ENCODE results near the gene SENP6. TPM values are rescaled to one million over a fixed set of nuclear protein-coding genes. Genes with fewer than 3 reads are reported as not detected.
A peak's percentile ranks its signal among the peaks of the same experiment; 100 is the strongest.
"Not testable (repeated sequence)": the region's sequence is repeated elsewhere in the genome, so short reads cannot be mapped to it uniquely, and the experiment has no call there.

The SENP6 gene
- total RNA-seq, 1 experiment from 2014 or later, result 45.0 TPM

DNA sequence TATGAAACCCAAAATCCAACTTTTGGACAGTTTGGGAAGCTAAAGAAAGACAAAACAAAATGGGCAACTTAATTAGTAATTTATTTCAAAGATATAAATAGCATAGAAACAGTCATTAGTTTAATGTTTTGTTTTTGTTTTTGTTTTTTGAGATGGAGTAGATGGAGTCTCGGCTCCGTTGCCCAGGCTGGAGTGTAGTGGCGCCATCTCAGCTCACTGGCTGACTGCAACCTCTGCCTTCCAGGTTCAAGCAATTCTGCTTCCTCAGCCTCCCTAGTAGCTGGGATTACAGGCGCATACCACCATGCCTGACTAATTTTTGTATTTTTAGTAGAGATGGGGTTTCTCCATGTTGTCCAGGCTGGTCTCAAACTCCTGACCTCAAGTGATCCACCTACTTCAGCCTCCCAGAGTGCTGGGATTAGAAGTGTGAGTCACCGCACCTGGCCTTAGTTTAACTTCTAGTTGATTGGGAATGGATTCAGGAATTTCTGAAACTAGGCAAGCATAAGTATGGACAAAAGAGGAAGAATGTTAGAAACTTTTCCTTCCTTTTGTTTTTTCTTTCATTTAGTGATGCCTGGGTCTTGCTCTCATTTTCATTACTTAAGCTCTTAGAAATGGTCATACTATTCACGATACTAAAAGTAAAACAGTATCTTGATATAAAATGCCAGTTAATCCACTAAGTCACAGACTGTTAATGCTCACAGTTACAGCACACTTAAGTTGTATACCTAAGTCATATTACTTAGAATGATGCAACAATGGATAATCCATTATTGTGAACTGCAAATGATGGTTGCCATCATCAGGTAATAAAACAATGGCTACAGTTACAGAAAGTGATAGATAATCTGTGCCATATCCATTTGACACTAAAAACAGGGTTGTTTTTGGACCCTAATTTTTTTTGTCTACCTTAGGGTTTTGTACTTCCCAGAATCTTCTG is 8.2 kb downstream of the SENP6 start:
- peak; percentile 75 for DNase-seq (ENCODE audit: low read depth)

DNA sequence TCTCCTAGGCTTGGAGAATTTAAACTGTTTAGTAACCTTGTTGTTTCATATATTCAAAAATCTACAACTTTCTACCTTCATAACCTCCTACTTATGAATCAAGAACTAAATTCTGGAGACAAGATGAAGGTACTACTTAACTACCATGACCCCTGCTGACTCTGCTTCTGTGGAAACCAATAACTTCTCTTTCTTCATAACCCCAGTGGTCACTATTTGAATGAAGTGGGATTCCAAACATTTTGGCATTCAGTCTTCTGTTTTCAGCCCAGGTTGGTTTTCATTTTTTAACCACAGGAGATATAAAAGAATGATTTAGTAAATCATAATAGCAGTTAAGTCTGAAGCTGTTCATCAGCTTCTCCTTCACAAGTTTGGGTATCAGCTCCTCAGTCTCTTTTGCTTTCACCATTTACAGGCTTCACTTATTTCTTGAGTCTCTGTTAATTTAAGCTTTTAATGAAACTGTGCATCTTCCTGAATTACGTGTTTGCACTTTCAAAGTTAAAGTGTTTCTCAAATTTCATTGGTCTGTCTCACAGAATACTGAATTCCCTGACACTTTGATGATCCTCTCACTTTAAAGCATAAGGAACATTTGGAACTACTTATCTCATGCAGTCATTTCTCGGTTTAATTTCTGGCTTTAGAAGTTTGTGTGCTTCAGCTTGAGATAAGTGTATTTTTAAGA is 9.5 kb downstream of the SENP6 start:
- no peak for DNase-seq (ENCODE audit: low read depth)

GRCh38 chr6:75611702-75612375 is 10.2 kb downstream of the SENP6 start:
- no peak for DNase-seq (ENCODE audit: low read depth)

- DNase-seq (ENCODE audit: low read depth), result no peak
Observed at GRCh38 chr6:75612434-75612833, 10.8 kb downstream of the SENP6 start.

GRCh38 chr6:75613056-75613501 is 11.4 kb downstream of the SENP6 start:
- DNase-seq (ENCODE audit: low read depth), result no peak

- no peak for DNase-seq (ENCODE audit: low read depth)
Observed at GRCh38 chr6:75618437-75618836, 16.8 kb downstream of the SENP6 start.

- DNase-seq (ENCODE audit: low read depth), result no peak
Observed at GRCh38 chr6:75619230-75619899, 17.7 kb downstream of the SENP6 start.

- no peak for DNase-seq (ENCODE audit: low read depth)
Observed at GRCh38 chr6:75620381-75621304, 19.0 kb downstream of the SENP6 start.

GRCh38 chr6:75621846-75622245 is 20.2 kb downstream of the SENP6 start:
- no peak for DNase-seq (ENCODE audit: low read depth)

GRCh38 chr6:75623491-75623890 is 21.8 kb downstream of the SENP6 start:
- DNase-seq (ENCODE audit: low read depth), result no peak

GRCh38 chr6:75624335-75624734 is 22.7 kb downstream of the SENP6 start:
- DNase-seq (ENCODE audit: low read depth), result no peak

- DNase-seq (ENCODE audit: low read depth), result no peak
Observed at GRCh38 chr6:75624988-75625387, 23.3 kb downstream of the SENP6 start.

GRCh38 chr6:75626561-75626960 is 24.9 kb downstream of the SENP6 start:
- DNase-seq (ENCODE audit: low read depth), result no peak

GRCh38 chr6:75627708-75628107 is 26.0 kb downstream of the SENP6 start:
- DNase-seq (ENCODE audit: low read depth), result not testable (repeated sequence)

- DNase-seq (ENCODE audit: low read depth), result no peak
Observed at GRCh38 chr6:75631859-75632635, 30.4 kb downstream of the SENP6 start.

DNA sequence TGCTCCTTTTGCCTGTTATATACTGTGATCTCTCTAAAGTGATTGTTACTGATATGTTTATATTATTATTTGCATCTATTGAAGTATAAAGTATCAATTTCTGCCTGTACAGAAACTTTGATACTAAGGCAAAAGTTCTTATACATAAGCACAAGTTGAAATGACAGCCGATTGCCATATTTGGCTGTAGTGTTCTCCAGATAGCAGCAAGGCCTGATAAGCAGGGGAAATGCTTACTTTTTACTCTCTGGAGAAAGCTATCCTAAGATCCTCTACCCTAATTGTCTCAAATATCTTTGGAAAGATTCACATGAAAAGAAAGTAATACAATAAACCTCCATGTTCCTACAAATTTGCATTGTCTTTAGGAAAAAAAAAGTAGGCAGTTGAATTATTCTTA is 31.4 kb downstream of the SENP6 start:
- DNase-seq (ENCODE audit: low read depth), result no peak

GRCh38 chr6:75642311-75642710 is 40.6 kb downstream of the SENP6 start:
- no peak for DNase-seq (ENCODE audit: low read depth)

DNA sequence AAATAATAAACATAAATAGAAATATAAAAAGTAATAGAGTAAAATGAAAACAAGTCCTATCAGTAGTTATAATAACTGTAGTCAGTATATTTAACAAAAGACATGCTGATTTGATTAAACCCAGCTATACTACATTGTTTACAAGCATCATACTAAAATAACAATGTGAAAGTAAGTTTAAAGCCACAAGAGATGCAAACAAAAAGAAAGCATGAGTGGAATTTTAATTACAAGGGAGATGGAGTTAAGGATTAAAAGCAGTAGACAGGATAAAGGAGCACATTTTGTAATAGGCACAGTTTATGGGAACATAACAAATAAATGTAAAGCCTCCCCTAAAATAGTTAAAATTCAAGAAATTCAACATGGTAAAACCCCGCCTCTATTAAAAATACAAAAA is 41.5 kb downstream of the SENP6 start:
- DNase-seq (ENCODE audit: low read depth), result no peak

- DNase-seq (ENCODE audit: low read depth), result no peak
Observed at GRCh38 chr6:75656479-75656878, 54.8 kb downstream of the SENP6 start.

DNA sequence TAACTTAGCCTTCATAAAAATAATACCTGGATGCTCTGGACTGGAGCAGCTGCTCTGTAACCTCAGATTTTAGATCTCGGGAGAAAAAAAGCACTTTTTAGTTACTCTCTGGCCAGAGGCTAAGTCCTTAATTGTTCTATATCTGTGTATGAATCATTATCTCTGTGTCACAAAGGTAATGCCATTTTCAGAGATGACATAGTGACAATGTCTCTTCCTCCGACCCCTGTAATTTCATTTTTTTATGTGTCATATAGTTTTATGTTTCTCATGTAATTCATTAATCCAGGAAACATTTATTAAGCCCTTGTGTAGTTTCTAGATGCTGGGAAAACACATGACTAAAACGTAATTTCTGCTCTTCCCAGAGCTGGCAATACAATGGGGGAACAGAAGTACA is 55.6 kb downstream of the SENP6 start:
- DNase-seq (ENCODE audit: low read depth), result no peak

Measured in M059J (cell line).